GM12878 (cell line): ENCODE measurements around the gene XPNPEP3. TPM values are rescaled to one million over a fixed set of nuclear protein-coding genes. Genes with fewer than 3 reads are reported as not detected.

Experiments used
- BCL11A ChIP-seq: IDR thresholded peaks from 2 replicates; pipeline ENCODE4 v1.6.1; 2011; ENCODE audit warnings: low read depth, low read length
- CEBPB ChIP-seq, 2 experiments: fragments of 150-350 bp in 1 of 2; IDR thresholded peaks; 2 replicates each; pipeline ENCODE4 v1.6.1; 2012 to 2014; ENCODE audit warnings: low read depth in 2 of 2, low read length in 2 of 2, borderline replicate concordance in 1 of 2, inconsistent platforms in 1 of 2
- CHD4 ChIP-seq: fragments of 200-600 bp; sonication (generic); IDR thresholded peaks from 2 replicates; pipeline ENCODE4 v1.6.1; 2016; ENCODE audit warnings: mild to moderate bottlenecking
- CREM ChIP-seq: IDR thresholded peaks from 2 replicates; pipeline ENCODE4 v1.6.1; 2014; ENCODE audit warnings: antibody characterized with exemption, low read depth
- FOS ChIP-seq: IDR thresholded peaks from 3 replicates; pipeline ENCODE4 v1.6.1; 2011; ENCODE audit warnings: borderline replicate concordance; ENCODE audit not compliant: insufficient read length; ENCODE audit errors: extremely low read depth
- NBN ChIP-seq: fragments of 450-650 bp; IDR thresholded peaks from 2 replicates; pipeline ENCODE4 v1.6.1; 2016
- NR2C1 ChIP-seq: fragments of 450-650 bp; IDR thresholded peaks from 2 replicates; pipeline ENCODE4 v1.6.1; 2017; ENCODE audit warnings: antibody characterized with exemption, mild to moderate bottlenecking, moderate library complexity
- POLR2A ChIP-seq: IDR thresholded peaks from 2 replicates; pipeline ENCODE4 v1.6.1; 2011; ENCODE audit warnings: low read depth, mild to moderate bottlenecking, low read length
- SREBF1 ChIP-seq: IDR thresholded peaks from 2 replicates; pipeline ENCODE4 v1.6.1; 2012; ENCODE audit warnings: mild to moderate bottlenecking, low read length
- SUPT20H ChIP-seq: IDR thresholded peaks from 2 replicates; pipeline ENCODE4 v1.6.1; 2011; ENCODE audit warnings: low read depth, mild to moderate bottlenecking, low read length, moderate library complexity, borderline replicate concordance; ENCODE audit not compliant: control insufficient read depth
- ZNF207 ChIP-seq: fragments of 450-650 bp; IDR thresholded peaks from 2 replicates; pipeline ENCODE4 v1.6.1; 2014; ENCODE audit warnings: antibody characterized with exemption, mild to moderate bottlenecking, borderline replicate concordance
- polyA plus RNA-seq, 11 experiments: library from polyadenylated mRNA; depleted of rRNA in 4 of 11; unstranded in 6 of 11; stranded (reverse) in 5 of 11; fragments of >200 nt; fragmentation: Nextera tagmentation in 4 of 11; fragmentation: Illumina TruSeq in 1 of 11; extraction: Ambion mirVana in 4 of 11; extraction: Trizol in 1 of 11; gene quantifications; 1 replicate in 1 of 11; 2 replicates in 10 of 11; pipeline versions ENCODE4 v1.2.1 to v1.2.3, GENCODE V29; 2011 to 2016; ENCODE audit warnings: inconsistent platforms in 2 of 11, missing spikeins in 2 of 11, low read depth in 1 of 11
- total RNA-seq, 4 experiments: library from RNA; depleted of rRNA in 3 of 4; stranded (reverse); fragments of >200 nt in 3 of 4; fragmentation: Illumina TruSeq in 1 of 4; extraction: Trizol in 1 of 4; gene quantifications; 2 replicates each; pipeline versions ENCODE4 v1.2.1 to v1.2.3, GENCODE V29; 2013 to 2021
- TF ChIP-seq, protein P1 (sequence below): fragments of 450-650 bp; IDR thresholded peaks from 2 replicates; pipeline ENCODE4 v1.6.1; 2017; ENCODE audit warnings: antibody characterized with exemption, mild to moderate bottlenecking, moderate library complexity
- TF ChIP-seq, protein P2 (sequence below): fragments of 450-650 bp; IDR thresholded peaks from 2 replicates; pipeline ENCODE4 v1.6.1; 2017; ENCODE audit warnings: mild to moderate bottlenecking
- TF ChIP-seq, protein P3 (sequence below): IDR thresholded peaks from 2 replicates; pipeline ENCODE4 v1.6.1; 2011; ENCODE audit warnings: borderline replicate concordance, low read depth, mild to moderate bottlenecking, moderate library complexity, low read length; ENCODE audit not compliant: insufficient read depth, poor library complexity, severe bottlenecking
- TF ChIP-seq, protein P4 (sequence below): IDR thresholded peaks from 2 replicates; pipeline ENCODE4 v1.6.1; 2011; ENCODE audit warnings: borderline replicate concordance, low read depth, mild to moderate bottlenecking, moderate library complexity, mixed read lengths, low read length; ENCODE audit not compliant: insufficient read depth; ENCODE audit errors: extremely low read length
- TF ChIP-seq, protein P5 (sequence below): fragments of 150-350 bp; IDR thresholded peaks from 2 replicates; pipeline ENCODE4 v1.6.1; 2016; ENCODE audit warnings: low read depth, low read length
- TF ChIP-seq, protein P6 (sequence below): IDR thresholded peaks from 2 replicates; pipeline ENCODE4 v1.6.1; 2012; ENCODE audit warnings: low read depth, low read length, improper control_type of control experiment

Gene XPNPEP3
- total and polyA plus RNA-seq, 10 of the 15 experiments (the other 5 are each of a cell fraction or from before 2014, with no cell fraction given), result 6.7 to 19.9 (median 11.7) TPM

DNA sequence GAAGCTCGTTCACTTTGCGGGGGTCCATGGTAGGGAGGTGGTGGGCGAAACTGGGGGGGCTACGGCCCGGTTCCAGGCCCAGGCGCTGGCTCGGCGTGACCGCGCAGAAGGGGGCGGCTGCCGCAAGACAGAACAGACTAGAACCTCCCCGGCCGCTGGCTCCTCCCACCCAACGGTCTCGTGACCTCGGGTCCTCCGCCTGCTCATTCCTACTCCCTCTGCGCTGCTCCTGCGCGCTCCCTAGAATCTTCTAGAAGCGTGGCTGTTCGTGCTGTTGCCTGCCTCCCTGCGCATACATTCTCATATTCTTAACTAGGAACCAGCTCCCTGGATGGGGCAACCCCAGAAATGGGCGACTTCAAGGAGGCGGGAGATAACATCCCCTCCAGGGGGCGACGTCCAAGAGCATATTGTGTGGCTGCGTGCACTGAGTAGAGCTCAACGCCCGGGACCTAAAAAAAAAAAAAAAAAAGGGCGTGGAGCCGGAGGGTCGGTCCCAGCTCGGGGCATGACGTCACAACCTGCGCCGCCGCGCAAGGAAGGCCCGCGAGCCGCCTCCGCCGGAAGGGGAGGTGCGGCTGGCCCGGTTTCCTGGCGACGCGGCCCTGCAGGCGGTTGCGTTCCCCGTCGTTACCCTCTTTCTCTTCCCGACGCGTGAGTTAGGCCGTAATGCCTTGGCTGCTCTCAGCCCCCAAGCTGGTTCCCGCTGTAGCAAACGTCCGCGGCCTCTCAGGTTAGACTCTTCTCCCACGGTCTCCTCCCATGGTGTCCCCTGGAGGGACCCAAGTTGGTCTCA is at the start of gene XPNPEP3, which contains the start of gene ST13 (continued):
- TF ChIP-seq, protein P1, sequence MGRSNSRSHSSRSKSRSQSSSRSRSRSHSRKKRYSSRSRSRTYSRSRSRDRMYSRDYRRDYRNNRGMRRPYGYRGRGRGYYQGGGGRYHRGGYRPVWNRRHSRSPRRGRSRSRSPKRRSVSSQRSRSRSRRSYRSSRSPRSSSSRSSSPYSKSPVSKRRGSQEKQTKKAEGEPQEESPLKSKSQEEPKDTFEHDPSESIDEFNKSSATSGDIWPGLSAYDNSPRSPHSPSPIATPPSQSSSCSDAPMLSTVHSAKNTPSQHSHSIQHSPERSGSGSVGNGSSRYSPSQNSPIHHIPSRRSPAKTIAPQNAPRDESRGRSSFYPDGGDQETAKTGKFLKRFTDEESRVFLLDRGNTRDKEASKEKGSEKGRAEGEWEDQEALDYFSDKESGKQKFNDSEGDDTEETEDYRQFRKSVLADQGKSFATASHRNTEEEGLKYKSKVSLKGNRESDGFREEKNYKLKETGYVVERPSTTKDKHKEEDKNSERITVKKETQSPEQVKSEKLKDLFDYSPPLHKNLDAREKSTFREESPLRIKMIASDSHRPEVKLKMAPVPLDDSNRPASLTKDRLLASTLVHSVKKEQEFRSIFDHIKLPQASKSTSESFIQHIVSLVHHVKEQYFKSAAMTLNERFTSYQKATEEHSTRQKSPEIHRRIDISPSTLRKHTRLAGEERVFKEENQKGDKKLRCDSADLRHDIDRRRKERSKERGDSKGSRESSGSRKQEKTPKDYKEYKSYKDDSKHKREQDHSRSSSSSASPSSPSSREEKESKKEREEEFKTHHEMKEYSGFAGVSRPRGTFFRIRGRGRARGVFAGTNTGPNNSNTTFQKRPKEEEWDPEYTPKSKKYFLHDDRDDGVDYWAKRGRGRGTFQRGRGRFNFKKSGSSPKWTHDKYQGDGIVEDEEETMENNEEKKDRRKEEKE, result no peak
- TF ChIP-seq FOS (no peak), BCL11A (no peak), ZNF207 (peak; percentile 86; the same call in 1 of the 2 replicates), POLR2A (peak; percentile 79), NBN (peak; percentile 100), CREM (peak; percentile 99), SREBF1 (no peak), CHD4 (no peak), NR2C1 (0 out of 2 replicates have a peak, but pooled peaks have one; percentile 16), SUPT20H (no peak), CEBPB (IDR thresholded peaks at IDR 0.05; ENCODE audit: borderline replicate concordance in 1 of 2, low read depth in 2 of 2, low read length in 2 of 2) (no peak)
- TF ChIP-seq, protein P2, sequence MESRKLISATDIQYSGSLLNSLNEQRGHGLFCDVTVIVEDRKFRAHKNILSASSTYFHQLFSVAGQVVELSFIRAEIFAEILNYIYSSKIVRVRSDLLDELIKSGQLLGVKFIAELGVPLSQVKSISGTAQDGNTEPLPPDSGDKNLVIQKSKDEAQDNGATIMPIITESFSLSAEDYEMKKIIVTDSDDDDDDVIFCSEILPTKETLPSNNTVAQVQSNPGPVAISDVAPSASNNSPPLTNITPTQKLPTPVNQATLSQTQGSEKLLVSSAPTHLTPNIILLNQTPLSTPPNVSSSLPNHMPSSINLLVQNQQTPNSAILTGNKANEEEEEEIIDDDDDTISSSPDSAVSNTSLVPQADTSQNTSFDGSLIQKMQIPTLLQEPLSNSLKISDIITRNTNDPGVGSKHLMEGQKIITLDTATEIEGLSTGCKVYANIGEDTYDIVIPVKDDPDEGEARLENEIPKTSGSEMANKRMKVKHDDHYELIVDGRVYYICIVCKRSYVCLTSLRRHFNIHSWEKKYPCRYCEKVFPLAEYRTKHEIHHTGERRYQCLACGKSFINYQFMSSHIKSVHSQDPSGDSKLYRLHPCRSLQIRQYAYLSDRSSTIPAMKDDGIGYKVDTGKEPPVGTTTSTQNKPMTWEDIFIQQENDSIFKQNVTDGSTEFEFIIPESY, result no peak
- TF ChIP-seq, protein P3, sequence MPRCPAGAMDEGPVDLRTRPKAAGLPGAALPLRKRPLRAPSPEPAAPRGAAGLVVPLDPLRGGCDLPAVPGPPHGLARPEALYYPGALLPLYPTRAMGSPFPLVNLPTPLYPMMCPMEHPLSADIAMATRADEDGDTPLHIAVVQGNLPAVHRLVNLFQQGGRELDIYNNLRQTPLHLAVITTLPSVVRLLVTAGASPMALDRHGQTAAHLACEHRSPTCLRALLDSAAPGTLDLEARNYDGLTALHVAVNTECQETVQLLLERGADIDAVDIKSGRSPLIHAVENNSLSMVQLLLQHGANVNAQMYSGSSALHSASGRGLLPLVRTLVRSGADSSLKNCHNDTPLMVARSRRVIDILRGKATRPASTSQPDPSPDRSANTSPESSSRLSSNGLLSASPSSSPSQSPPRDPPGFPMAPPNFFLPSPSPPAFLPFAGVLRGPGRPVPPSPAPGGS, result no peak
- TF ChIP-seq, protein P4, sequence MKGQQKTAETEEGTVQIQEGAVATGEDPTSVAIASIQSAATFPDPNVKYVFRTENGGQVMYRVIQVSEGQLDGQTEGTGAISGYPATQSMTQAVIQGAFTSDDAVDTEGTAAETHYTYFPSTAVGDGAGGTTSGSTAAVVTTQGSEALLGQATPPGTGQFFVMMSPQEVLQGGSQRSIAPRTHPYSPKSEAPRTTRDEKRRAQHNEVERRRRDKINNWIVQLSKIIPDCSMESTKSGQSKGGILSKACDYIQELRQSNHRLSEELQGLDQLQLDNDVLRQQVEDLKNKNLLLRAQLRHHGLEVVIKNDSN, result peak; percentile 67
- TF ChIP-seq, protein P5, sequence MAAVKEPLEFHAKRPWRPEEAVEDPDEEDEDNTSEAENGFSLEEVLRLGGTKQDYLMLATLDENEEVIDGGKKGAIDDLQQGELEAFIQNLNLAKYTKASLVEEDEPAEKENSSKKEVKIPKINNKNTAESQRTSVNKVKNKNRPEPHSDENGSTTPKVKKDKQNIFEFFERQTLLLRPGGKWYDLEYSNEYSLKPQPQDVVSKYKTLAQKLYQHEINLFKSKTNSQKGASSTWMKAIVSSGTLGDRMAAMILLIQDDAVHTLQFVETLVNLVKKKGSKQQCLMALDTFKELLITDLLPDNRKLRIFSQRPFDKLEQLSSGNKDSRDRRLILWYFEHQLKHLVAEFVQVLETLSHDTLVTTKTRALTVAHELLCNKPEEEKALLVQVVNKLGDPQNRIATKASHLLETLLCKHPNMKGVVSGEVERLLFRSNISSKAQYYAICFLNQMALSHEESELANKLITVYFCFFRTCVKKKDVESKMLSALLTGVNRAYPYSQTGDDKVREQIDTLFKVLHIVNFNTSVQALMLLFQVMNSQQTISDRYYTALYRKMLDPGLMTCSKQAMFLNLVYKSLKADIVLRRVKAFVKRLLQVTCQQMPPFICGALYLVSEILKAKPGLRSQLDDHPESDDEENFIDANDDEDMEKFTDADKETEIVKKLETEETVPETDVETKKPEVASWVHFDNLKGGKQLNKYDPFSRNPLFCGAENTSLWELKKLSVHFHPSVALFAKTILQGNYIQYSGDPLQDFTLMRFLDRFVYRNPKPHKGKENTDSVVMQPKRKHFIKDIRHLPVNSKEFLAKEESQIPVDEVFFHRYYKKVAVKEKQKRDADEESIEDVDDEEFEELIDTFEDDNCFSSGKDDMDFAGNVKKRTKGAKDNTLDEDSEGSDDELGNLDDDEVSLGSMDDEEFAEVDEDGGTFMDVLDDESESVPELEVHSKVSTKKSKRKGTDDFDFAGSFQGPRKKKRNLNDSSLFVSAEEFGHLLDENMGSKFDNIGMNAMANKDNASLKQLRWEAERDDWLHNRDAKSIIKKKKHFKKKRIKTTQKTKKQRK, result no peak
- TF ChIP-seq, protein P6, sequence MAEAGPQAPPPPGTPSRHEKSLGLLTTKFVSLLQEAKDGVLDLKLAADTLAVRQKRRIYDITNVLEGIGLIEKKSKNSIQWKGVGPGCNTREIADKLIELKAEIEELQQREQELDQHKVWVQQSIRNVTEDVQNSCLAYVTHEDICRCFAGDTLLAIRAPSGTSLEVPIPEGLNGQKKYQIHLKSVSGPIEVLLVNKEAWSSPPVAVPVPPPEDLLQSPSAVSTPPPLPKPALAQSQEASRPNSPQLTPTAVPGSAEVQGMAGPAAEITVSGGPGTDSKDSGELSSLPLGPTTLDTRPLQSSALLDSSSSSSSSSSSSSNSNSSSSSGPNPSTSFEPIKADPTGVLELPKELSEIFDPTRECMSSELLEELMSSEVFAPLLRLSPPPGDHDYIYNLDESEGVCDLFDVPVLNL, result no peak
